Neural cell (in vitro differentiated cells): ENCODE data around the gene TRIM5. TPM values are rescaled to one million over a fixed set of nuclear protein-coding genes. Genes with fewer than 3 reads are reported as not detected.
"Not testable (repeated sequence)": the region's sequence is repeated elsewhere in the genome, so short reads cannot be mapped to it uniquely, and the experiment has no call there.

Source experiments
- H2AFZ ChIP-seq: fragments of 200-600, 300-800 bp; sonication (generic), shearing (Covaris generic); 2 replicates; pipeline ENCODE4 v1.6.0; 2014; ENCODE audit warnings: low read depth, mild to moderate bottlenecking, antibody characterized with exemption, low read length, moderate library complexity
- H3F3A ChIP-seq: fragments of 200-600 bp; shearing (Covaris generic); 2 replicates; pipeline ENCODE4 v1.6.1; 2016; ENCODE audit warnings: mild to moderate bottlenecking, moderate library complexity, mixed read lengths, antibody characterized with exemption, low read length; ENCODE audit not compliant: insufficient read depth, poor library complexity, severe bottlenecking
- H3K27ac ChIP-seq: fragments of 200-600, 300-800 bp; sonication (generic), shearing (Covaris generic); 2 replicates; pipeline ENCODE4 v1.5.1; 2014; ENCODE audit warnings: mild to moderate bottlenecking, low read length, moderate library complexity
- H3K27me3 ChIP-seq: fragments of 300-800, 200-600 bp; sonication (generic), shearing (Covaris generic); 2 replicates; pipeline ENCODE4 v1.6.0; 2014; ENCODE audit warnings: mild to moderate bottlenecking, low read depth, low read length, moderate library complexity; ENCODE audit not compliant: insufficient read depth
- H3K36me3 ChIP-seq: fragments of 300-800, 200-600 bp; sonication (generic), shearing (Covaris generic); 2 replicates; pipeline ENCODE4 v1.5.1; 2014; ENCODE audit warnings: mild to moderate bottlenecking, antibody characterized with exemption, low read length, moderate library complexity; ENCODE audit not compliant: insufficient read depth
- H3K4me2 ChIP-seq: fragments of 300-800, 200-600 bp; sonication (generic), shearing (Covaris generic); 2 replicates; pipeline ENCODE4 v1.6.0; 2014; ENCODE audit warnings: mild to moderate bottlenecking, low read length
- H3K4me3 ChIP-seq: fragments of 300-800, 200-600 bp; sonication (generic), shearing (Covaris generic); 2 replicates; pipeline ENCODE4 v1.5.1; 2014; ENCODE audit warnings: mild to moderate bottlenecking, low read length, moderate library complexity
- H3K79me2 ChIP-seq: fragments of 200-600 bp; shearing (Covaris generic); replicated peaks from 2 replicates; pipeline ENCODE4 v1.6.0; 2014; ENCODE audit warnings: mild to moderate bottlenecking, low read length, moderate library complexity; ENCODE audit not compliant: insufficient read depth
- H3K9ac ChIP-seq: fragments of 300-800, 200-600 bp; sonication (generic), shearing (Covaris generic); 2 replicates; pipeline ENCODE4 v1.6.1; 2016; ENCODE audit warnings: mild to moderate bottlenecking, low read length, mixed read lengths
- H3K9me2 ChIP-seq: fragments of 200-600 bp; shearing (Covaris generic); 2 replicates; pipeline ENCODE4 v1.6.1; 2016; ENCODE audit warnings: mild to moderate bottlenecking, low read length, mixed read lengths; ENCODE audit not compliant: insufficient read depth
- H3K9me3 ChIP-seq: fragments of 200-600, 300-800 bp; sonication (generic), shearing (Covaris generic); 2 replicates; pipeline ENCODE4 v1.6.1; 2016; ENCODE audit warnings: mild to moderate bottlenecking, mixed run types, low read length, moderate library complexity, mixed read lengths
- H4K20me1 ChIP-seq: fragments of 200-600 bp; shearing (Covaris generic); 2 replicates; pipeline ENCODE4 v1.6.1; 2016; ENCODE audit warnings: mild to moderate bottlenecking, mixed run types; ENCODE audit not compliant: insufficient read depth
- CTCF ChIP-seq: fragments of 450-650 bp; IDR thresholded peaks from 2 replicates; pipeline ENCODE4 v1.5.1; 2014; ENCODE audit warnings: antibody characterized with exemption, mild to moderate bottlenecking, moderate library complexity; ENCODE audit not compliant: poor library complexity, severe bottlenecking
- EP300 ChIP-seq: fragments of 450-650 bp; conservative IDR thresholded peaks from 2 replicates; pipeline ENCODE4 v1.6.1; 2014; ENCODE audit warnings: antibody characterized with exemption, mild to moderate bottlenecking, moderate library complexity; ENCODE audit not compliant: poor library complexity, severe bottlenecking
- EZH2 ChIP-seq: fragments of 200-600, 300-800 bp; shearing (Covaris generic), sonication (generic); IDR thresholded peaks from 2 replicates; pipeline ENCODE4 v1.6.1; 2014; ENCODE audit warnings: antibody characterized with exemption, low read length, borderline replicate concordance, mild to moderate bottlenecking; ENCODE audit not compliant: insufficient read depth, poor library complexity, severe bottlenecking
- MXI1 ChIP-seq: fragments of 450-650 bp; conservative IDR thresholded peaks from 2 replicates; pipeline ENCODE4 v1.6.1; 2014; ENCODE audit warnings: antibody characterized with exemption, mild to moderate bottlenecking; ENCODE audit not compliant: poor library complexity, severe bottlenecking
- POLR2AphosphoS5 ChIP-seq: IDR thresholded peaks from 2 replicates; pipeline ENCODE4 v1.6.1; 2012
- RAD21 ChIP-seq: fragments of 450-650 bp; conservative IDR thresholded peaks from 2 replicates; pipeline ENCODE4 v1.6.1; 2014; ENCODE audit warnings: antibody characterized with exemption, mild to moderate bottlenecking, moderate library complexity
- REST ChIP-seq: IDR thresholded peaks from 2 replicates; pipeline ENCODE4 v1.6.1; 2012; ENCODE audit warnings: borderline replicate concordance
- SMC3 ChIP-seq: fragments of 450-650 bp; conservative IDR thresholded peaks from 2 replicates; pipeline ENCODE4 v1.6.1; 2014; ENCODE audit warnings: antibody characterized with exemption, mild to moderate bottlenecking, moderate library complexity; ENCODE audit not compliant: poor library complexity
- TAF1 ChIP-seq: IDR thresholded peaks from 2 replicates; pipeline ENCODE4 v1.6.1; 2012; ENCODE audit warnings: low read depth
- polyA plus RNA-seq: library from polyadenylated mRNA; depleted of rRNA; stranded (reverse); fragments of >200 nt; gene quantifications from 2 replicates; pipeline ENCODE4 v1.2.3, GENCODE V29; 2014

The TRIM5 gene
- polyA plus RNA-seq, 1 donor from 2014 or later, result 2.0 TPM

- no peak overlapping the region for H3K4me2 ChIP-seq
- H3K36me3 ChIP-seq, result no peaks in the 10 kb centered on the region
Observed at GRCh38 chr11:5691964-5692361, 7.1 kb upstream of the TRIM5 start.

GRCh38 chr11:5691238-5691963, 6.5 kb upstream of the TRIM5 start:
- not testable (repeated sequence) for H3K36me3 ChIP-seq, H3K4me3 ChIP-seq, H3K9me3 ChIP-seq, H3K4me2 ChIP-seq, H3F3A ChIP-seq, H3K79me2 ChIP-seq, H4K20me1 ChIP-seq, H3K27ac ChIP-seq, H3K27me3 ChIP-seq, H2AFZ ChIP-seq, H3K9me2 ChIP-seq, H3K9ac ChIP-seq

More at GRCh38 chr11:5691964-5692361, 7.1 kb upstream of the TRIM5 start:
- Histone ChIP-seq H4K20me1 (no peaks in the 10 kb centered on the region), H3F3A (no peaks in the 10 kb centered on the region), H3K27ac (no peak overlapping the region), H3K9me3 (no peaks in the 10 kb centered on the region), H3K9me2 (no peaks in the 10 kb centered on the region), H3K9ac (no peak overlapping the region), H2AFZ (no peak overlapping the region), H3K27me3 (no peaks in the 10 kb centered on the region), H3K4me3 (no peak overlapping the region), H3K79me2 (no peaks in the 10 kb centered on the region)
- TF ChIP-seq POLR2AphosphoS5, result no peak
- TF ChIP-seq EP300, result no peak
- no peak for TF ChIP-seq CTCF
- no peak for TF ChIP-seq REST

- Histone ChIP-seq H3K27me3 (no peaks in the 10 kb centered on the region), H3K36me3 (no peaks in the 10 kb centered on the region), H3K79me2 (no peaks in the 10 kb centered on the region), H3K27ac (no peak overlapping the region), H3F3A (no peaks in the 10 kb centered on the region), H4K20me1 (no peaks in the 10 kb centered on the region), H3K9me3 (no peaks in the 10 kb centered on the region), H3K9me2 (no peaks in the 10 kb centered on the region), H3K9ac (no peak overlapping the region), H3K4me3 (no peak overlapping the region), H3K4me2 (no peak overlapping the region), H2AFZ (no peak overlapping the region)
- no peak for TF ChIP-seq REST
- no peak for TF ChIP-seq MXI1
- TF ChIP-seq EP300, result no peak
- TF ChIP-seq TAF1, result no peak
- TF ChIP-seq SMC3, result no peak
- no peak for TF ChIP-seq RAD21
- TF ChIP-seq EZH2, result no peak
- TF ChIP-seq CTCF, result no peak
- no peak for TF ChIP-seq POLR2AphosphoS5
Observed at GRCh38 chr11:5690736-5691135, 5.9 kb upstream of the TRIM5 start.
